Activated T-helper 2 cell treated with anti-CD3 and anti-CD28 coated beads, Interferon-gamma antibody, Interleukin-2, Interleukin-4, amounts not matched to agents 10 μg/mL and 5 μg/mL and 100 μg/mL, durations not matched to agents 14 hours and 24 hours and 36 hours (primary cell): ENCODE data around the gene SLC35E2B. TPM values are rescaled to one million over a fixed set of nuclear protein-coding genes. Genes with fewer than 3 reads are reported as not detected.

Source experiments
- DNase-seq: peaks from one replicate; pipeline ENCODE4 v3.0.0; 2021; ENCODE audit warnings: low spot score
- H3K27ac Mint-ChIP-seq: one replicate; pipeline ENCODE4 v1.8.0; 2021; ENCODE audit warnings: mixed read lengths
- H3K27me3 Mint-ChIP-seq: one replicate; pipeline ENCODE4 v1.8.0; 2021; ENCODE audit warnings: low read depth, mixed read lengths
- H3K36me3 Mint-ChIP-seq: one replicate; pipeline ENCODE4 v1.8.0; 2021; ENCODE audit warnings: low read depth, mixed read lengths
- H3K4me1 Mint-ChIP-seq: one replicate; pipeline ENCODE4 v1.8.0; 2021; ENCODE audit warnings: low read depth, mixed read lengths
- H3K4me3 Mint-ChIP-seq: one replicate; pipeline ENCODE4 v1.8.0; 2021; ENCODE audit warnings: low read depth, mild to moderate bottlenecking, moderate library complexity, mixed read lengths
- H3K9me3 Mint-ChIP-seq: one replicate; pipeline ENCODE4 v1.8.0; 2021; ENCODE audit warnings: mixed read lengths
- intact Hi-C: fragments of 100-400 bp; cut with micrococcal nuclease; formaldehyde crosslinking; loops from one replicate; pipeline ENCODE4 v1.15.1; 2023
- total RNA-seq: library from RNA; stranded (reverse); gene quantifications from 2 replicates; pipeline ENCODE4 v1.2.3, GENCODE V29; 2022

The SLC35E2B gene
- total RNA-seq, 1 donor from 2014 or later, result 41.9 TPM

DNA sequence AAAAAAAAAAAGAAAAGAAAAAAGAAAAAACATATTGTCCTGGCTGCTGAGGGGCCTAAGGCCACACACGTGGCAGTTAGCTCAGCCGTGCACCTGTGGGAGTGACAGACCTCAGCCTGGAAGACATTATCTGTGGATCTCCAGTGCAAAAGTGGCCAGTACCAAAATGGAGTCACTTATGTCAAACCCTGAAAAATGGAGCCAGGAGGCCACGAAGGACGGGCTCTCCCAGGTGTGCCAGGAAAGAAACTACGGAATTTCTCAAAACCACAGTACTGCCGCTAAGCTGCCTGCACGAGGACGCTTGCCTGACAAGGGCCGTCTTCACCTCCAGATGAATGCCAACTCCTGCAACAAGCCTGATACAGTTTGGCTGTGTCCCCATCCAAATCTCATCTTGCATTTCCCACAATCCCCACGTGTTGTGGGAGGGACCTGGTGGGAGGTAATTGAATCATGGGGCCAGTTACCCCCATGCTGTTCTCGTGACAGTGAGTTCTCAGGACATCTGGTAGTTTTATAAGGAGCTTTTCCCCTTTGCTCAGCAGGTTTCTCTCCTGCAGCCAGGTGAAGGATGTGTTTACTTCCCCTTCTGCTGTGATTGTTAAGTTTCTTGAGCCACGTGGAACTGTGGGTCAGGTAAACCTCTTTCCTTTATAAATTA, 82.6 kb downstream of the SLC35E2B start:
- Mint-ChIP-seq H3K27ac (no peak overlapping the region), H3K9me3 (no peaks in the 10 kb centered on the region), H3K4me3 (no peak overlapping the region), H3K27me3 (no peaks in the 10 kb centered on the region), H3K36me3 (peaks cover 14% of the 10 kb centered on the region), H3K4me1 (peaks cover 22% of the 10 kb centered on the region)
- intact Hi-C loops, result no loop called here
- no peak for DNase-seq

Other genes with a start within 250 kb of the SLC35E2B start
- 0.53 and 0.62 TPM in 2 replicates for gene ATAD3C, start 243.1 kb downstream of the SLC35E2B start, total RNA-seq
- 68.0 and 70.9 TPM in 2 replicates for gene ATAD3B, start 221.0 kb downstream of the SLC35E2B start, total RNA-seq
- gene ATAD3A, start 180.6 kb downstream of the SLC35E2B start, total RNA-seq, result 71.5 and 78.5 TPM in 2 replicates
- 0.25 and 0.48 TPM in 2 replicates for gene TMEM240, start 152.2 kb downstream of the SLC35E2B start, total RNA-seq
- 121 and 123 TPM in 2 replicates for gene SSU72, start 117.9 kb downstream of the SLC35E2B start, total RNA-seq
- 10.4 and 11.8 TPM in 2 replicates for gene FNDC10, start 92.7 kb downstream of the SLC35E2B start, total RNA-seq
- 30.2 and 32.7 TPM in 2 replicates for gene MIB2, start 77.3 kb downstream of the SLC35E2B start, total RNA-seq
- gene MMP23B, start 60.6 kb downstream of the SLC35E2B start, total RNA-seq, result 0.94 and 1.4 TPM in 2 replicates
- 32.1 and 32.4 TPM in 2 replicates for gene CDK11B, start 33.8 kb downstream of the SLC35E2B start, total RNA-seq
- 58.5 and 63.1 TPM in 2 replicates for gene CDK11A, start 31.6 kb upstream of the SLC35E2B start, total RNA-seq
- gene NADK, start 85.7 kb upstream of the SLC35E2B start, total RNA-seq, result 81.8 and 84.5 TPM in 2 replicates
- gene GNB1, start 198.3 kb upstream of the SLC35E2B start, total RNA-seq, result 452 and 471 TPM in 2 replicates
- 0.18 and 0.32 TPM in 2 replicates for gene CALML6, start 222.5 kb upstream of the SLC35E2B start, total RNA-seq
- gene TMEM52, start 226.5 kb upstream of the SLC35E2B start, total RNA-seq, result 0.94 and 1.2 TPM in 2 replicates